DOHH2 (cell line): Measurements from ENCODE around the gene BICRA.

Source experiments
- H3F3A ChIP-seq: fragments of 200-600 bp; sonication (generic), shearing (Covaris generic); 2 replicates; pipeline ENCODE4 v1.6.0; 2016; ENCODE audit warnings: antibody characterized with exemption, mild to moderate bottlenecking; ENCODE audit not compliant: control insufficient read depth, insufficient read depth
- H3K27ac ChIP-seq: fragments of 200-600 bp; sonication (generic); 2 replicates; pipeline ENCODE4 v1.5.1; 2014; ENCODE audit warnings: low read depth, mild to moderate bottlenecking, low read length, moderate library complexity
- H3K27me3 ChIP-seq: fragments of 200-600 bp; sonication (generic); 2 replicates; pipeline ENCODE4 v1.6.1; 2014; ENCODE audit warnings: mild to moderate bottlenecking, low read length, mixed read lengths; ENCODE audit not compliant: control insufficient read depth
- H3K36me3 ChIP-seq: fragments of 200-600 bp; sonication (generic); 2 replicates; pipeline ENCODE4 v1.6.1; 2014; ENCODE audit warnings: mild to moderate bottlenecking, low read length, moderate library complexity, mixed read lengths; ENCODE audit not compliant: control insufficient read depth
- H3K4me1 ChIP-seq: fragments of 200-600 bp; sonication (generic); 2 replicates; pipeline ENCODE4 v1.6.1; 2014; ENCODE audit warnings: mild to moderate bottlenecking, low read length, mixed read lengths; ENCODE audit not compliant: control insufficient read depth
- H3K4me2 ChIP-seq: fragments of 200-600 bp; sonication (generic); 2 replicates; pipeline ENCODE4 v1.6.0; 2014; ENCODE audit warnings: mild to moderate bottlenecking, low read length, moderate library complexity
- H3K4me3 ChIP-seq: fragments of 200-600 bp; sonication (generic); 2 replicates; pipeline ENCODE4 v1.5.1; 2014; ENCODE audit warnings: mild to moderate bottlenecking, low read length, mixed read lengths
- H3K79me2 ChIP-seq: fragments of 200-600 bp; sonication (generic); 2 replicates; pipeline ENCODE4 v1.6.1; 2014; ENCODE audit warnings: mild to moderate bottlenecking, low read length, mixed read lengths; ENCODE audit not compliant: control insufficient read depth
- H3K9me2 ChIP-seq: fragments of 200-600 bp; sonication (generic); replicated peaks from 2 replicates; pipeline ENCODE4 v1.6.1; 2014; ENCODE audit warnings: mild to moderate bottlenecking, low read length, mixed read lengths; ENCODE audit not compliant: control insufficient read depth
- H3K9me3 ChIP-seq: fragments of 200-600 bp; sonication (generic); 2 replicates; pipeline ENCODE4 v1.6.1; 2014; ENCODE audit warnings: antibody characterized with exemption, low read length, mixed read lengths; ENCODE audit not compliant: control insufficient read depth, insufficient read depth
- H4K20me1 ChIP-seq: fragments of 200-600 bp; sonication (generic); 2 replicates; pipeline ENCODE4 v1.6.0; 2014; ENCODE audit warnings: low read depth, mild to moderate bottlenecking, antibody characterized with exemption, low read length, moderate library complexity; ENCODE audit not compliant: control insufficient read depth, insufficient read depth
- CTCF ChIP-seq: fragments of 200-600 bp; sonication (generic); IDR thresholded peaks from one replicate; pipeline ENCODE4 v1.5.1; 2014; ENCODE audit warnings: antibody characterized with exemption, mild to moderate bottlenecking, low read depth, low read length; ENCODE audit not compliant: poor library complexity, severe bottlenecking
- EZH2phosphoT487 ChIP-seq: fragments of 200-600 bp; sonication (generic); IDR thresholded peaks from 2 replicates; pipeline ENCODE4 v1.6.1; 2017; ENCODE audit warnings: borderline replicate concordance, mild to moderate bottlenecking, antibody characterized with exemption, low read length, moderate library complexity, mixed read lengths

BICRA gene

DNA sequence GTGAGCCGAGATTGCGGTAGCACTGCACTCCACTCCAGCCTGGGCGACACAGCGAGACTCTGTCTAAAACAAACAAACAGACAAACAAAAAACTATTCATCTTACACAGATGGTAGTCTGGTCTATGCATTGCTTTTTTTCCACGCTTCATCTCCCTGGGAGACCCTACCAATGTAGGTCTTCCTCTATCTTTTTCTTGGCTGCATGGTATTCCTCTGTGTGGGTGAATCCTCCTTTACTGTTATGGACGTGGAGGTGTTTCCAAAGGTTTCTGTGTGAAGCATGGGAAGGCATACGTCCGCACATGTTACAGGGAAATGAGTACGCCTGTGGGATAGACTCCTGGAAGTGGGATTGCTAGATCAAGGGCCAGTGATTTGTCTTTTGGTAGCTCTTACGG, 5.6 kb downstream of the BICRA start:
- Histone ChIP-seq H3K4me2 (no peak overlapping the region), H3K4me1 (peaks cover 13% of the 10 kb centered on the region), H4K20me1 (peaks cover 18% of the 10 kb centered on the region; the same call in 1 of the 2 replicates), H3K4me3 (no peak overlapping the region), H3K9me2 (no peaks in the 10 kb centered on the region), H3K9me3 (no peaks in the 10 kb centered on the region), H3K27ac (no peak overlapping the region), H3K79me2 (peaks cover 96% of the 10 kb centered on the region), H3F3A (no peaks in the 10 kb centered on the region), H3K27me3 (no peaks in the 10 kb centered on the region), H3K36me3 (peaks cover 14% of the 10 kb centered on the region; the same call in 1 of the 2 replicates)
- TF ChIP-seq EZH2phosphoT487 (no peak), CTCF (no peak)

DNA sequence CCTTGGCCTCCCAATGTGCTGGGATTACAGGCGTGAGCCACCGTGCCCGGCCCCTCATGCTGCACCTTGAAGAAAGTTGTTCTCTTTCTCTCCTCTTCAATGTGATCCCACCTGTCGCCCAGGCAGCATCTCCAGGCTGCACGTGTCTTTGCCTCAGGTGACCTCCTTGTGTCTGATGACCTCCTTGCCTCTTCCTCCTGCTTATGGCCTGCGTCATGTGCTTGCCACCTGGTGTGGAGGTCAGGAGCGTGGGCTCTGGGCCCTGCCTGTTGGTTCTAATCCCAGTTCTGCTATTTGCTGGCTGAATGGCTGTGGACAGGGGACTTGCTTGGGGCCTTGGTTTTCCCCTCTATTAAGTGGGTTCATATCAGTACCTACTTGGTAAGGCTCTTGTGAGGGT, 6.3 kb downstream of the BICRA start:
- Histone ChIP-seq H3K4me1 (peaks cover 10% of the 10 kb centered on the region), H3F3A (no peaks in the 10 kb centered on the region), H3K27me3 (no peaks in the 10 kb centered on the region), H3K27ac (no peak overlapping the region), H3K4me2 (no peak overlapping the region), H3K36me3 (peaks cover 14% of the 10 kb centered on the region; the same call in 1 of the 2 replicates), H3K9me2 (no peaks in the 10 kb centered on the region), H3K79me2 (peaks cover 96% of the 10 kb centered on the region), H4K20me1 (peaks cover 18% of the 10 kb centered on the region; the same call in 1 of the 2 replicates), H3K9me3 (no peaks in the 10 kb centered on the region), H3K4me3 (no peak overlapping the region)
- TF ChIP-seq CTCF (no peak), EZH2phosphoT487 (no peak)

DNA sequence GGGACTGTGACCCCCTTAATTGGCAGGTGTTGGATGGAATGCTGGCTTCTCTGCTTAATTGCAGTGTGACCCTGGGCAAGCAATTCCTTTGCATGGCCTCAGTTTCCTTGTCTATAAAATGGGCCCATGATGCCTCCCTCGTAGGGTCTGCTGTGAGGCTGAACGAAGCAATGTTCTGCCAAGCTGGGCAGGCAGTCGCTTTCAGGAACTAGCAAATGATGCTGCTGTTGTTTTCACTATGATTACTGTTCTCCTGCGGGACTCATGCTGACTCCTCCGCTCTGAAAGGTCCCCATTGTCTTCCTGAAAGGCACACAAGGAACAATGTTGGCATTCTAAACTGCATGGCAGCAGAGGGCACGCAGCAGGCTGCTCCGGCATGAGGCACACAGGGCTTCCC, 6.8 kb downstream of the BICRA start:
- peaks cover 14% of the 10 kb centered on the region; the same call in 1 of the 2 replicates for H3K36me3 ChIP-seq
- peaks cover 5% of the 10 kb centered on the region for H3K4me1 ChIP-seq
- H3K4me2 ChIP-seq: no peak overlapping the region
- no peak overlapping the region for H3K27ac ChIP-seq
- no peaks in the 10 kb centered on the region for H3K27me3 ChIP-seq
- H3K4me3 ChIP-seq: no peak overlapping the region
- no peaks in the 10 kb centered on the region for H3K9me2 ChIP-seq
- H4K20me1 ChIP-seq: peaks cover 15% of the 10 kb centered on the region; the same call in 1 of the 2 replicates
- no peaks in the 10 kb centered on the region for H3F3A ChIP-seq
- H3K9me3 ChIP-seq: no peaks in the 10 kb centered on the region
- no peak for TF ChIP-seq CTCF
- no peak for TF ChIP-seq EZH2phosphoT487
- peaks cover 96% of the 10 kb centered on the region for H3K79me2 ChIP-seq

- Histone ChIP-seq H3K4me3 (no peak overlapping the region), H3F3A (no peaks in the 10 kb centered on the region), H3K79me2 (peaks cover 89% of the 10 kb centered on the region), H3K36me3 (peaks cover 3% of the 10 kb centered on the region; the same call in 1 of the 2 replicates), H3K27ac (no peak overlapping the region), H3K4me2 (no peak overlapping the region), H4K20me1 (peaks cover 10% of the 10 kb centered on the region; the same call in 1 of the 2 replicates), H3K9me3 (no peaks in the 10 kb centered on the region), H3K4me1 (no peaks in the 10 kb centered on the region), H3K9me2 (no peaks in the 10 kb centered on the region), H3K27me3 (no peaks in the 10 kb centered on the region)
- TF ChIP-seq CTCF: no peak
- TF ChIP-seq EZH2phosphoT487: no peak
Observed at GRCh38 chr19:47618771-47619170, 9.8 kb downstream of the BICRA start.
